Duodenal mucosa (tissue), 2 donors: ENCODE measurements around the gene SNAI3.

Experiments
- H3K27ac ChIP-seq: one replicate; pipeline ENCODE4 v1.7.0; 2013; ENCODE audit warnings: low read depth, low read length
- H3K27me3 ChIP-seq, 2 donors: one replicate each; pipeline ENCODE4 v1.7.0; 2013; ENCODE audit warnings: low read length in 2 of 2, control low read depth in 1 of 2; ENCODE audit not compliant: insufficient read depth in 2 of 2, control insufficient read depth in 1 of 2
- H3K36me3 ChIP-seq, 2 donors: one replicate each; pipeline ENCODE4 v1.7.0; 2013; ENCODE audit warnings: low read length in 2 of 2, control low read depth in 1 of 2; ENCODE audit not compliant: insufficient read depth in 2 of 2, control insufficient read depth in 1 of 2
- H3K4me1 ChIP-seq, 2 donors: one replicate each; pipeline ENCODE4 v1.7.0; 2013; ENCODE audit warnings: low read length in 2 of 2, control low read depth in 1 of 2; ENCODE audit not compliant: insufficient read depth in 2 of 2, control insufficient read depth in 1 of 2
- H3K4me3 ChIP-seq, 2 donors: one replicate each; pipeline ENCODE4 v1.7.0; 2013; ENCODE audit warnings: low read length in 2 of 2, low read depth in 1 of 2
- H3K9ac ChIP-seq, 2 donors: one replicate each; pipeline ENCODE4 v1.7.0; 2013; ENCODE audit warnings: low read length in 2 of 2, low read depth in 1 of 2
- H3K9me3 ChIP-seq, 2 donors: one replicate each; pipeline ENCODE4 v1.7.0; 2013; ENCODE audit warnings: low read length in 2 of 2, control low read depth in 1 of 2; ENCODE audit not compliant: control insufficient read depth in 1 of 2

The SNAI3 gene

DNA sequence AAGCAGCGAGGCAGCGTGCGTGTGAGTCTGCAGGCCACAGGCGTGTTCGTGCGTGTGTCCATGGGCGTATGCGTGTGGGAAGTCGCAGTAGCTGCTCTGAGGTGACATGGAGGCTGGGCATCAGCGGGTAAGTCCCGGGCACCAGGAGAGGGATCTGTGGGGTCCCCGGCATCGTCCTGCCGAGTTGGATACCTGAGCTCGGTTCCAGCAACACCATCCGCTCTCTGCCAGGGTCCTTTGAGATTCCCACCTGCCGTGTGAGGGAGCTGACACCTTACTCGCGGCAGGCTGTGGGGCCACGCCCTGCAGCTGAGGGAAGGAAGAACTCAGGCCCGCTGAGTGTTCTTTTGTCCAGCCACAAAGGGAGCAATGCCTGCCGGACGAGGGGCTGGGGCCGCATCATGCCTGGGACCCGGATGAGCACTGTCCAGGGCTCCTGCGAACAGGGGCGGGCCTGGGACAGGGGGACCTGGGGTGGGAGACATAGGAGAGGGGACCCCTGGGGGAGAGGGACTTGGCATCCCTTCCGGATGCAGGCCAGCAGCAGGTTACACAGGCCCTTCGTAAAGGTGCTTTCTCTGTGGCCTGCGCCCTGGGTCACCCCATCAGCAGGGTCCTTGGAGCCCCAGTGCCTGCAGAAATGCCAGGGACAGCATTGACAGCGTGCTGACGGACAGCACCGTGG is 5.0 kb upstream of the SNAI3 start:
- Histone ChIP-seq H3K27ac (no peak overlapping the region), H3K9me3 (no peaks in the 10 kb centered on the region), H3K27me3 (no peaks in the 10 kb centered on the region)

DNA sequence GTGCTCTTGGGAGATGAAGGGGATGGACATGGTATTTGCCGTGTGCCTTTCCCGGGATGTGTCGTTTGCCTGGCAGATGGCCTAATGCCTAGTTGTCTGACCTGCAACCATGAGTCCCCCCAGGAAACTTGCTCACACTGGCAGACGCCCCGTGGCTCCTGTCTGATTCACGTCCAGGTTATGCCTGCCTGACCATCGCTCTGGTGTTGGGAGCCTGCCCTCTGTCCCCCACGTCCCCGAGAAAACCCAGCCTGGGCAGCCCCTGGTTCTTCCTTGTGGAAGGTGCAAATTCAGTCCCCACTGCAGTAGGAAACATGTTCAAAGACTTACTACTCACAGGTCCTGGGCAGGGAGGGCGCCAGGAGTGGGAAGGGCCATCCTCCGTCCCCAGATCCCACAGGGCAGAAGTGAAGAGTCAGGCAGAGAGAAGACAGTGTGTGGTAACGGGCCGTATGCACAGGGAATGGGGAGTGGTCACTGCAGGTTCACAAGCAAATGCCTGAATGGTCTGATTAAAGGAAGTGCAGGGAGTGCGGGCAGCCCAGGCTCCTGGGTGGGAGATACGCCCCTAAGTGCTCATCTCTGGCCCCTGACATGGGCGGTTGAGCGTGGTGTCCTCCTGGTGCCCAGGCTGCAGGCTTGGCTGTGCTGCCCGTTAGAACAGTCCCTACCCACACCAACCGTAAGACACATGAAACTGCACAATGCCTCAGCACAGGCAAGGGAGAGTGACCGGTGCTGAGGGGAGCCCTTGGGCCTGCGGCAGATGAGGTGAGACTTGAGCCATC is 4.2 kb upstream of the SNAI3 start:
- Histone ChIP-seq H3K9me3 (no peaks in the 10 kb centered on the region), H3K36me3 (no peaks in the 10 kb centered on the region), H3K27ac (no peak overlapping the region), H3K9ac (no peak overlapping the region), H3K4me1 (peaks cover 26 to 43% of the 10 kb centered on the region in 2 donors), H3K27me3 (peaks cover 0 to 2% of the 10 kb centered on the region in 2 donors), H3K4me3 (no peak overlapping the region)

More for the DNA sequence above, 5.0 kb upstream of the SNAI3 start:
- Histone ChIP-seq H3K4me3 (no peak overlapping the region), H3K36me3 (peaks cover 0 to 7% of the 10 kb centered on the region in 2 donors), H3K4me1 (peaks cover 24 to 36% of the 10 kb centered on the region in 2 donors), H3K9ac (no peak overlapping the region)

DNA sequence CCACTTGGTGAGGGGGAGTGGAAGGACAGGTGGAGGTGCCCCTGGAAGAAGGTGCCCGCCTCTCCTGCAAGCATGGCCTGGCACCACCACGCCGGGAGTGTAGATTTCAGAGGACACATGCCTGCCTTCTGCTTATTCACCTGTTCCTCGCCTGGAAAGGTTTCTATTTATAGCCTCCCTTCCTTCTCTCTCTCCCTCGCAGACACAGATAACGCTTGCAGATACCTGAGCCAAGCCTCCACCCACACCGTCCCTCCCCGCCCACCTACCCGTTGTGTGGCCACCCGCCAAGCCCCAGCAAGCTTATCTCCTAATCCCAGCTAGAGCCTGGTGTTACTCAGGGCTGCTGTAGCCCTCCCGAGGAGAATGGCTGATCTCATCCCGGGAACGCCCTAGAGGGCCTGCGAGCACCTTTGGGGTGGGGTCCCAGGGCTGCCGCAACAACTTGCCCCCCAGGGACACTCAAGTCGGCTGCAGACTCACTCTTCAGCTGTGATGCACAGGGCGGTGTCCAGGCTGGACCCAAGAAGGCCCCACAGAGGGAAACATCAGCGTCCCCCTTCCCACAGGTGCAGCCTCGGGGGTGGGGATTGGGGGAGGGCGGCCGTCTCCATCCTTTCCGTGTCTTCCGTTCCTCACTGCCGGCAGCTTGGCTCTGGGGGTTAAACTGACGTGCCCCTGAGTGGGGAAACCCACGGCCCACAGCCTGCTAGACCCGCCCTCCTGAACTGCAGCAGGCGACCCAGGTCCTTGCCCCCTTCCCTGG is 1.9 kb upstream of the SNAI3 start:
- Histone ChIP-seq H3K27ac (no peak overlapping the region), H3K36me3 (no peaks in the 10 kb centered on the region), H3K27me3 (peaks cover 4 to 5% of the 10 kb centered on the region in 2 donors), H3K4me1 (peaks cover 33 to 55% of the 10 kb centered on the region in 2 donors), H3K9me3 (no peaks in the 10 kb centered on the region), H3K4me3 (no peak overlapping the region), H3K9ac (peak overlapping the region in 1 of 2 donors; percentile 18)

- Histone ChIP-seq H3K36me3 (no peaks in the 10 kb centered on the region), H3K9ac (peak overlapping the region in 1 of 2 donors; percentile 18), H3K9me3 (no peaks in the 10 kb centered on the region), H3K27me3 (peaks cover 4 to 5% of the 10 kb centered on the region in 2 donors), H3K4me3 (no peak overlapping the region), H3K27ac (no peak overlapping the region), H3K4me1 (peaks cover 33 to 55% of the 10 kb centered on the region in 2 donors)
Measured at GRCh38 chr16:88687676-88688012, 1.3 kb upstream of the SNAI3 start.

- Histone ChIP-seq H3K9ac (no peak overlapping the region), H3K36me3 (no peaks in the 10 kb centered on the region), H3K4me1 (peaks cover 35 to 53% of the 10 kb centered on the region in 2 donors), H3K4me3 (no peak overlapping the region), H3K27ac (no peak overlapping the region), H3K9me3 (no peaks in the 10 kb centered on the region), H3K27me3 (peaks cover 4 to 5% of the 10 kb centered on the region in 2 donors)
Measured at GRCh38 chr16:88687254-88687576, 908 bp upstream of the SNAI3 start.

DNA sequence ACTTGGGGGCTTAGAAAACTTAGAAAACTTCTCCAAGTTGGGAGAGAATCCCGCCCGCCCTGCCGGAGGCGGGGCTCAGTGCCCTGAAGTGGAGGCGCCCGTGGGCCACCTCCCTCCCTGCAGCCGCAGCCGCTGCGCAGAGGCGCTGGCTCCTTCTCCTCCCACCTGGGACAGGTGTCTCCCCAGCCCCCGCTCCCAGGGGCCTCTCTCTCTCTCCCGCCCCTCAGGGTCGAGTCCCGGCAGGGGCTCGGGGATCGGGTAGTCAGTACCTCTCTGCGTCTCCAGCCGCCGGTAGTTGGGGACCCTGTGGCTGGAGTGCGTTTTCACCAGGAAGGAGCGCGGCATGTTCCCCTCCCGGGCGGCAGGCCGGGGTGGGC is 257 bp downstream of the SNAI3 start:
- Histone ChIP-seq H3K9ac (peak overlapping the region in 1 of 2 donors; percentile 4), H3K9me3 (no peaks in the 10 kb centered on the region), H3K4me1 (peaks cover 30 to 54% of the 10 kb centered on the region in 2 donors), H3K4me3 (peak overlapping the region; percentile 70), H3K36me3 (no peaks in the 10 kb centered on the region), H3K27me3 (peaks cover 4 to 5% of the 10 kb centered on the region in 2 donors), H3K27ac (no peak overlapping the region)

DNA sequence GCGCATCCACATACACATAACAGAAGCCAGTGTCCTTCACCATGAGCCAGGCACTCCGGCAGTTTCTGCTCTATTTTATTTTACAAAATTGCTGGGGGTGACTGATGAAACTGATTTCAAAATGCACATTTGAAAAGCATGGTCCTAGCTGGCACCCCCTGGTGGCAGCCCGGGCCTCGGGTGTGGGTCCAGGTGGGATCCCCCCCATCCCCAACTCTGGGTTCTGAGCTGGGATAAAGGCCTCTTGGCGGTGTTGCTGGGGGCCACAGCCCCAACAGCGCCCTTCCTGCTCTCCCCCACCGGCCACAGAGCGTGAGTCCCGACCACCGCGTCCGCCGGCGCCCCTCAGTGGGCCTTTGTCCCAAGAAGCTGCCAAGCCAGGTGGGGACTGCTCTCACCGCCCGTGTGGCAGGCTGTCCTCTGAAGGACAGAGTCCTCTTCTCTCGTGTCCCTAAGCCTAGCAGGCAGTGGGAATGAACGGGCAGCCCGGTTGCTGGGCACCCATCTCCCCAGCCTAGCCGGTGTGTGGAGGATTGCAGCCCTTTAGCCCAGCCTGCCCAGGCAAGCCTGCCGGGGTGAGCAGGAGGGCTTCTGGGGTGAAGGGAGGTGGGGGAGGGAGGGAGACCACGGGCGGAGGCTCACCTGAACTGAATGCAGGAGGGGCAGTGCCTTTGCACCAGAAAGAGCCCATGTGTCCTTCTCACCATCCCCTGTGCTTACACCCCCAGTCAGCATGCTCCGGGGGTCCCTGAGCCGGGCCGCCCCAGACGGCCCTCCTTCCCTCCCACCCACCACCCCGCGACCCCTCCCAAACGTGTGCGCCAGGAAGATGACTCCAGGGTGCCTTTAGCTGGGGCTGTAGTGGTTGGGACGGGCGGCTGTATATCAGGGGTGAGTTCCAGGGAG is 898 bp downstream of the SNAI3 start:
- no peak overlapping the region for H3K27ac ChIP-seq
- H3K27me3 ChIP-seq, result peaks cover 4 to 5% of the 10 kb centered on the region in 2 donors
- H3K36me3 ChIP-seq, result no peaks in the 10 kb centered on the region
- H3K9me3 ChIP-seq, result no peaks in the 10 kb centered on the region
- peak overlapping the region; percentile 70 for H3K4me3 ChIP-seq
- H3K9ac ChIP-seq, result peak overlapping the region; percentile 25 to 32
- H3K4me1 ChIP-seq, result peaks cover 30 to 57% of the 10 kb centered on the region in 2 donors

DNA sequence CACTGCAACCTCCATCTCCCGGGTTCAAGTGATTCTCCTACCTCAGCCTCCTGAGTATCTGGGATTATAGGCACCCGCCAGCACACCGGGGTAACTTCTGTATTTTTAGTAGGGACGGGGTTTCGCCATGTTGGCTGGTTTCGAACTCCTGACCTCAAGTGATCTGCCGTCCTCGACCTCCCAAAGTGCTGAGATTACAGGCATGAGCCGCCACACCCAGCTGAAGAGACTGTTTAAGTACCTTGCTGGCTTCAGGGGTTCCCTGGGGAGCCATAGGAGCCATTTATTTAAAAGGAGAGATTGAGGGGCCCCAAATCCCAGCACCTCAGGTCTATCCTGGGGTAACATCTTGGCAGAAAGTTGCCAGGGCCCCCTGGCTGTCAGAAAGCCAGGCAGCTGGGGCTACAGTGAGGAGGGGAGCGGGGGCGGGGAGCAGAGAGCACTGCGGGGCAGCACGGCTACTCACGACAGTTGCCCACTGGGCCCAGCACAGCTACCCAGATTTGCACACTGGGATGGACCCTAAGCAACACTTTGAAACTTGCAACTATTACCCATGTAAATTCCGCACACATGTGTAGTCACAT is 1.6 kb downstream of the SNAI3 start:
- Histone ChIP-seq H3K36me3 (no peaks in the 10 kb centered on the region), H3K27ac (no peak overlapping the region), H3K9me3 (no peaks in the 10 kb centered on the region), H3K4me1 (peaks cover 30 to 57% of the 10 kb centered on the region in 2 donors), H3K27me3 (peaks cover 4 to 5% of the 10 kb centered on the region in 2 donors), H3K4me3 (peak overlapping the region in 1 of 2 donors; percentile 70), H3K9ac (no peak overlapping the region)

- peak overlapping the region; percentile 35 to 36 for H3K4me3 ChIP-seq
- H3K4me1 ChIP-seq, result peaks cover 20 to 42% of the 10 kb centered on the region in 2 donors
- peaks cover 0 to 3% of the 10 kb centered on the region in 2 donors for H3K36me3 ChIP-seq
- no peaks in the 10 kb centered on the region for H3K9me3 ChIP-seq
- peak overlapping the region in 1 of 2 donors; percentile 25 for H3K9ac ChIP-seq
- H3K27me3 ChIP-seq, result peaks cover 4 to 5% of the 10 kb centered on the region in 2 donors
- peak overlapping the region; percentile 63 for H3K27ac ChIP-seq
Measured at GRCh38 chr16:88681709-88682451, 4.4 kb downstream of the SNAI3 start.
